AG04450 (cell line): ENCODE data around the gene OSBPL5. TPM values are rescaled to one million over a fixed set of nuclear protein-coding genes. Genes with fewer than 3 reads are reported as not detected.

Experiments used
- CTCF ChIA-PET: fragments of 300-600, 350-600 bp; formaldehyde crosslinking; extraction: SDS; loops from one replicate; lab custom pipeline; 2022; ENCODE audit warnings: antibody characterized with exemption, inconsistent platforms; lab: Charles Lee
- POLR2A ChIA-PET: fragments of 350-600 bp; formaldehyde crosslinking; extraction: SDS; loops from one replicate; lab custom pipeline; 2021; ENCODE audit warnings: antibody characterized with exemption, inconsistent platforms; lab: Yijun Ruan, JAX
- DNase-seq: peaks from one replicate; pipeline ENCODE4 v3.0.0-alpha.2; 2011; ENCODE audit warnings: low read depth, low spot score
- H3K27ac ChIP-seq: one replicate; pipeline ENCODE4 v1.5.1; 2012; ENCODE audit warnings: low read depth, low read length, control low read depth
- H3K27me3 ChIP-seq: one replicate; pipeline ENCODE4 v1.6.0; 2012; ENCODE audit warnings: low read length; ENCODE audit not compliant: control insufficient read depth, insufficient read depth
- H3K4me3 ChIP-seq: 2 replicates; pipeline ENCODE4 v1.5.1; 2011; ENCODE audit warnings: mild to moderate bottlenecking, low read depth, low read length, control low read depth
- H3K9me3 ChIP-seq: 2 replicates; pipeline ENCODE4 v1.5.1; 2012; ENCODE audit warnings: low read length; ENCODE audit not compliant: control insufficient read depth, insufficient read depth
- CTCF ChIP-seq: IDR thresholded peaks from 2 replicates; pipeline ENCODE4 v1.5.1; 2011; ENCODE audit warnings: low read depth, low read length, control low read depth, inconsistent platforms
- polyA plus RNA-seq: library from polyadenylated mRNA; depleted of rRNA; stranded (reverse); fragments of >200 nt; gene quantifications from 2 replicates; pipeline ENCODE4 v1.2.3, GENCODE V29; 2011

OSBPL5 gene
- polyA plus RNA-seq, 1 experiment, result 7.4 TPM

- H3K27me3 ChIP-seq, result no peaks in the 10 kb centered on the region
- ChIA-PET CTCF (no interaction called here), POLR2A (no interaction called here)
- no peak for DNase-seq
- TF ChIP-seq CTCF, result no peak
- H3K4me3 ChIP-seq, result no peak overlapping the region
- H3K27ac ChIP-seq, result peak overlapping the region; percentile 91
- no peaks in the 10 kb centered on the region; the same call in none of the 2 replicates for H3K9me3 ChIP-seq
Measured at GRCh38 chr11:3154001-3154599, 11.0 kb downstream of the OSBPL5 start.

GRCh38 chr11:3153291-3153861 is 11.7 kb downstream of the OSBPL5 start:
- H3K4me3 ChIP-seq, result 0 out of 2 replicates have a peak overlapping the region, but pooled peaks have one; percentile 13
- ChIA-PET POLR2A (no interaction called here), CTCF (no interaction called here)
- no peaks in the 10 kb centered on the region for H3K27me3 ChIP-seq
- peak; percentile 70 for DNase-seq
- TF ChIP-seq CTCF, result no peak
- H3K9me3 ChIP-seq, result no peaks in the 10 kb centered on the region; the same call in none of the 2 replicates
- H3K27ac ChIP-seq, result peak overlapping the region; percentile 91

GRCh38 chr11:3152471-3153110 is 12.5 kb downstream of the OSBPL5 start:
- no peak for DNase-seq
- CTCF ChIA-PET, result no interaction called here
- Histone ChIP-seq H3K27me3 (no peaks in the 10 kb centered on the region), H3K27ac (peak overlapping the region; percentile 91), H3K9me3 (no peaks in the 10 kb centered on the region; the same call in none of the 2 replicates), H3K4me3 (no peak overlapping the region)
- POLR2A ChIA-PET, result no interaction called here
- TF ChIP-seq CTCF, result no peak

- Histone ChIP-seq H3K9me3 (no peaks in the 10 kb centered on the region; the same call in 1 of the 2 replicates), H3K27ac (no peak overlapping the region), H3K4me3 (no peak overlapping the region), H3K27me3 (no peaks in the 10 kb centered on the region)
- ChIA-PET POLR2A (no interaction called here), CTCF (no interaction called here)
- DNase-seq, result no peak
- no peak for TF ChIP-seq CTCF
Measured at GRCh38 chr11:3150726-3151125, 14.4 kb downstream of the OSBPL5 start.

- CTCF ChIA-PET, result no interaction called here
- H3K9me3 ChIP-seq, result no peaks in the 10 kb centered on the region; the same call in 1 of the 2 replicates
- H3K4me3 ChIP-seq, result no peak overlapping the region
- POLR2A ChIA-PET, result no interaction called here
- H3K27me3 ChIP-seq, result no peaks in the 10 kb centered on the region
- TF ChIP-seq CTCF, result no peak
- no peak overlapping the region for H3K27ac ChIP-seq
- no peak for DNase-seq
Measured at GRCh38 chr11:3149852-3150188, 15.3 kb downstream of the OSBPL5 start.
